ENCODE data around the gene LMX1A. TPM values are rescaled to one million over a fixed set of nuclear protein-coding genes. Genes with fewer than 3 reads are reported as not detected.

Gene LMX1A
- polyA plus RNA-seq, 2 of the 4 experiments (the other 2 are of a cell fraction): not detected

DNA sequence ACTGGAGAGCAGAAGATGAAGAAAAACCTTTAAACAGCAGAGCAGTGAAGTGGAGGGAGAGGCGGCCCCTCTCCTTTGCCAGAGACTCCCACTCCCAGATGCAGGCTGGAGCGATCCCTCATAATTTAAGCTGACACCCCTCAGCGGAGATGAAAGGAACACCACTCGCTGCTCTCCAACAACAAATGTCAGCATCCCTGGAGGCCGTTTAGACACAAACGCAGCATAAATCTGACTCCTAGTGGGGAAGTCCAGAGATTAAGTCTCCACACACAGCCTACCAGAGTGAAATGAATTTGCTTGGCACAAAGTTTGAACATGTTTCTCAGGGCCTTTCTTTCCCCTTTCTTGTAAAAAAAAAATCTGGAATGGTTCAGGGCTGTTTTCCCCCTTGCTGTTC is 137.8 kb downstream of the LMX1A start:
- ATAC-seq (no peak), FAIRE-seq (no peak), DNase-seq (ENCODE audit: low read depth in 1 of 2, low spot score in 1 of 2) (no peak)
- Histone ChIP-seq H3K27ac (no peak overlapping the region), H3K9me3 (no peaks in the 10 kb centered on the region), H3K4me2 (no peak overlapping the region), H3K4me3 (no peak overlapping the region), H3K4me1 (no peaks in the 10 kb centered on the region)
- TF ChIP-seq NPAS2 (CRISPR knock-in tag; IDR thresholded peaks at IDR 0.05; ENCODE audit: borderline replicate concordance): no peak
- no peak for TF ChIP-seq SMC3 (IDR thresholded peaks at IDR 0.05)
- no peak for TF ChIP-seq GATA3 (IDR thresholded peaks at IDR 0.05; ENCODE audit: borderline replicate concordance)
- no peak for TF ChIP-seq TP53 (CRISPR knock-in tag; IDR thresholded peaks at IDR 0.05)
- TF ChIP-seq RARB (CRISPR knock-in tag; IDR thresholded peaks at IDR 0.05): no peak
- TF ChIP-seq, protein P1, sequence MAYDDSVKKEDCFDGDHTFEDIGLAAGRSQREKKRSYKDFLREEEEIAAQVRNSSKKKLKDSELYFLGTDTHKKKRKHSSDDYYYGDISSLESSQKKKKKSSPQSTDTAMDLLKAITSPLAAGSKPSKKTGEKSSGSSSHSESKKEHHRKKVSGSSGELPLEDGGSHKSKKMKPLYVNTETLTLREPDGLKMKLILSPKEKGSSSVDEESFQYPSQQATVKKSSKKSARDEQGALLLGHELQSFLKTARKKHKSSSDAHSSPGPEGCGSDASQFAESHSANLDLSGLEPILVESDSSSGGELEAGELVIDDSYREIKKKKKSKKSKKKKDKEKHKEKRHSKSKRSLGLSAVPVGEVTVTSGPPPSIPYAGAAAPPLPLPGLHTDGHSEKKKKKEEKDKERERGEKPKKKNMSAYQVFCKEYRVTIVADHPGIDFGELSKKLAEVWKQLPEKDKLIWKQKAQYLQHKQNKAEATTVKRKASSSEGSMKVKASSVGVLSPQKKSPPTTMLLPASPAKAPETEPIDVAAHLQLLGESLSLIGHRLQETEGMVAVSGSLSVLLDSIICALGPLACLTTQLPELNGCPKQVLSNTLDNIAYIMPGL (CRISPR knock-in tag; IDR thresholded peaks at IDR 0.05; ENCODE audit: borderline replicate concordance): no peak
- TF ChIP-seq, protein P2, sequence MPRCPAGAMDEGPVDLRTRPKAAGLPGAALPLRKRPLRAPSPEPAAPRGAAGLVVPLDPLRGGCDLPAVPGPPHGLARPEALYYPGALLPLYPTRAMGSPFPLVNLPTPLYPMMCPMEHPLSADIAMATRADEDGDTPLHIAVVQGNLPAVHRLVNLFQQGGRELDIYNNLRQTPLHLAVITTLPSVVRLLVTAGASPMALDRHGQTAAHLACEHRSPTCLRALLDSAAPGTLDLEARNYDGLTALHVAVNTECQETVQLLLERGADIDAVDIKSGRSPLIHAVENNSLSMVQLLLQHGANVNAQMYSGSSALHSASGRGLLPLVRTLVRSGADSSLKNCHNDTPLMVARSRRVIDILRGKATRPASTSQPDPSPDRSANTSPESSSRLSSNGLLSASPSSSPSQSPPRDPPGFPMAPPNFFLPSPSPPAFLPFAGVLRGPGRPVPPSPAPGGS (IDR thresholded peaks at IDR 0.05): no peak
- TF ChIP-seq FOXS1 (CRISPR knock-in tag; IDR thresholded peaks at IDR 0.05): no peak
- TF ChIP-seq, protein P3, sequence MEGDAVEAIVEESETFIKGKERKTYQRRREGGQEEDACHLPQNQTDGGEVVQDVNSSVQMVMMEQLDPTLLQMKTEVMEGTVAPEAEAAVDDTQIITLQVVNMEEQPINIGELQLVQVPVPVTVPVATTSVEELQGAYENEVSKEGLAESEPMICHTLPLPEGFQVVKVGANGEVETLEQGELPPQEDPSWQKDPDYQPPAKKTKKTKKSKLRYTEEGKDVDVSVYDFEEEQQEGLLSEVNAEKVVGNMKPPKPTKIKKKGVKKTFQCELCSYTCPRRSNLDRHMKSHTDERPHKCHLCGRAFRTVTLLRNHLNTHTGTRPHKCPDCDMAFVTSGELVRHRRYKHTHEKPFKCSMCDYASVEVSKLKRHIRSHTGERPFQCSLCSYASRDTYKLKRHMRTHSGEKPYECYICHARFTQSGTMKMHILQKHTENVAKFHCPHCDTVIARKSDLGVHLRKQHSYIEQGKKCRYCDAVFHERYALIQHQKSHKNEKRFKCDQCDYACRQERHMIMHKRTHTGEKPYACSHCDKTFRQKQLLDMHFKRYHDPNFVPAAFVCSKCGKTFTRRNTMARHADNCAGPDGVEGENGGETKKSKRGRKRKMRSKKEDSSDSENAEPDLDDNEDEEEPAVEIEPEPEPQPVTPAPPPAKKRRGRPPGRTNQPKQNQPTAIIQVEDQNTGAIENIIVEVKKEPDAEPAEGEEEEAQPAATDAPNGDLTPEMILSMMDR (IDR thresholded peaks at IDR 0.05): no peak
- no peak for TF ChIP-seq HOXB13 (CRISPR knock-in tag; IDR thresholded peaks at IDR 0.05; ENCODE audit: low read depth)
- TF ChIP-seq, protein P4, sequence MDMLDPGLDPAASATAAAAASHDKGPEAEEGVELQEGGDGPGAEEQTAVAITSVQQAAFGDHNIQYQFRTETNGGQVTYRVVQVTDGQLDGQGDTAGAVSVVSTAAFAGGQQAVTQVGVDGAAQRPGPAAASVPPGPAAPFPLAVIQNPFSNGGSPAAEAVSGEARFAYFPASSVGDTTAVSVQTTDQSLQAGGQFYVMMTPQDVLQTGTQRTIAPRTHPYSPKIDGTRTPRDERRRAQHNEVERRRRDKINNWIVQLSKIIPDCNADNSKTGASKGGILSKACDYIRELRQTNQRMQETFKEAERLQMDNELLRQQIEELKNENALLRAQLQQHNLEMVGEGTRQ (IDR thresholded peaks at IDR 0.05): no peak
- no peak for TF ChIP-seq ZFP36 (IDR thresholded peaks at IDR 0.05; ENCODE audit: borderline replicate concordance, partially characterized antibody)
- TF ChIP-seq MAZ (IDR thresholded peaks at IDR 0.05; ENCODE audit: borderline replicate concordance, low read depth, low read length): no peak
- no peak for TF ChIP-seq EHF (CRISPR knock-in tag; IDR thresholded peaks at IDR 0.05)
- no peak for TF ChIP-seq ZNF302 (CRISPR knock-in tag; IDR thresholded peaks at IDR 0.05)
- no peak for TF ChIP-seq ZSCAN20 (CRISPR knock-in tag; IDR thresholded peaks at IDR 0.05)
- CTCF ChIA-PET: interaction anchor here (0.7 kb wide), 1 partner anchor 148 kb away, joined by 3 read pairs; no protein-coding TSS in a partner anchor
- POLR2A ChIA-PET: no interaction called here
- 16% methylated on average over 6 of the region's 6 CpGs for WGBS (ENCODE audit: missing lambda C conversion rate)

DNA sequence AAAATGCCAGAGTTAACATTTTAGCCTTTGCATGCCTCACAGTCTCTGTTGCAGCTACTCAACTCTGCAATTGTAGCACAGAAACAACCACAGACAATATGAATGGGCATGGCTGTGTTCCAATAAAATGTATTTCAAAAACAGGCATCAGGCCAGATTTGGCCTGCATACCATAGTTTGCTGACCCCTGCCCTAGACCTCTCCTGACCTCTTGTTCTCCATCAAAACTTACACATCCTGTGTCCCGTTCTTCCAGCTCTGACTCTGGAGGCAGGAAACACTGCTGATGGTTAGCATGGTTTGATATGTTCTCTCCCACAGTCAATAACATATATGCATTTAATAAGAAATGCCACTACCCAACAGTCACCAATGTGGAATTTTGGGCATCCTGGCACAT is 138.6 kb downstream of the LMX1A start:
- DNase-seq (ENCODE audit: low read depth in 1 of 2, low spot score in 1 of 2) (no peak), ATAC-seq (no peak), FAIRE-seq (no peak)
- no peak overlapping the region for H3K4me2 ChIP-seq
- H3K4me3 ChIP-seq: no peak overlapping the region
- POLR2A ChIA-PET: no interaction called here
- TF ChIP-seq, protein P5, sequence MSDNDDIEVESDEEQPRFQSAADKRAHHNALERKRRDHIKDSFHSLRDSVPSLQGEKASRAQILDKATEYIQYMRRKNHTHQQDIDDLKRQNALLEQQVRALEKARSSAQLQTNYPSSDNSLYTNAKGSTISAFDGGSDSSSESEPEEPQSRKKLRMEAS (IDR thresholded peaks at IDR 0.05): no peak
- TF ChIP-seq TFCP2L1 (CRISPR knock-in tag; IDR thresholded peaks at IDR 0.05): no peak
- TF ChIP-seq, protein P6, sequence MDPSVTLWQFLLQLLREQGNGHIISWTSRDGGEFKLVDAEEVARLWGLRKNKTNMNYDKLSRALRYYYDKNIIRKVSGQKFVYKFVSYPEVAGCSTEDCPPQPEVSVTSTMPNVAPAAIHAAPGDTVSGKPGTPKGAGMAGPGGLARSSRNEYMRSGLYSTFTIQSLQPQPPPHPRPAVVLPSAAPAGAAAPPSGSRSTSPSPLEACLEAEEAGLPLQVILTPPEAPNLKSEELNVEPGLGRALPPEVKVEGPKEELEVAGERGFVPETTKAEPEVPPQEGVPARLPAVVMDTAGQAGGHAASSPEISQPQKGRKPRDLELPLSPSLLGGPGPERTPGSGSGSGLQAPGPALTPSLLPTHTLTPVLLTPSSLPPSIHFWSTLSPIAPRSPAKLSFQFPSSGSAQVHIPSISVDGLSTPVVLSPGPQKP (IDR thresholded peaks at IDR 0.05; ENCODE audit: low read depth, low read length): no peak
- TF ChIP-seq RCOR1 (IDR thresholded peaks at IDR 0.05; ENCODE audit: low read depth, low read length): no peak
- TF ChIP-seq MAFK (IDR thresholded peaks at IDR 0.05; ENCODE audit: partially characterized antibody): no peak
- no peak for TF ChIP-seq ESRRA (IDR thresholded peaks at IDR 0.05; ENCODE audit: borderline replicate concordance, low read length)
- no peak for TF ChIP-seq POLR2A (IDR thresholded peaks at IDR 0.05; ENCODE audit: low read length)
- TF ChIP-seq EP300 (IDR thresholded peaks at IDR 0.05): no peak
- TF ChIP-seq ZSCAN20 (CRISPR knock-in tag; IDR thresholded peaks at IDR 0.05): no peak
- TF ChIP-seq CHD4 (IDR thresholded peaks at IDR 0.05; ENCODE audit: borderline replicate concordance): no peak
- TF ChIP-seq, protein P7, sequence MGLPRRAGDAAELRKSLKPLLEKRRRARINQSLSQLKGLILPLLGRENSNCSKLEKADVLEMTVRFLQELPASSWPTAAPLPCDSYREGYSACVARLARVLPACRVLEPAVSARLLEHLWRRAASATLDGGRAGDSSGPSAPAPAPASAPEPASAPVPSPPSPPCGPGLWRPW (IDR thresholded peaks at IDR 0.05): no peak
- TF ChIP-seq, protein P8, sequence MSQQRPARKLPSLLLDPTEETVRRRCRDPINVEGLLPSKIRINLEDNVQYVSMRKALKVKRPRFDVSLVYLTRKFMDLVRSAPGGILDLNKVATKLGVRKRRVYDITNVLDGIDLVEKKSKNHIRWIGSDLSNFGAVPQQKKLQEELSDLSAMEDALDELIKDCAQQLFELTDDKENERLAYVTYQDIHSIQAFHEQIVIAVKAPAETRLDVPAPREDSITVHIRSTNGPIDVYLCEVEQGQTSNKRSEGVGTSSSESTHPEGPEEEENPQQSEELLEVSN (IDR thresholded peaks at IDR 0.05; ENCODE audit: borderline replicate concordance, low read depth): no peak
- TF ChIP-seq BHLHE40 (IDR thresholded peaks at IDR 0.05; ENCODE audit: low read depth, low read length): no peak
- CTCF ChIA-PET: interaction anchor here (0.7 kb wide), 1 partner anchor 149 kb away, joined by 3 read pairs; no protein-coding TSS in a partner anchor
- no peaks in the 10 kb centered on the region for H3K9me3 ChIP-seq
- H3K4me1 ChIP-seq: no peaks in the 10 kb centered on the region
- no peak overlapping the region for H3K27ac ChIP-seq
- WGBS (ENCODE audit: missing lambda C conversion rate): 0% methylated on average over 1 of the region's 1 CpG

Measured in A549 (cell line).